GM18502 (cell line): ENCODE measurements around the gene CELSR1.
"Not testable (repeated sequence)": the region's sequence is repeated elsewhere in the genome, so short reads cannot be mapped to it uniquely, and the experiment has no call there.

Experiments used
- ATAC-seq: cut with Tn5 transposase; IDR thresholded peaks from one replicate; pipeline ENCODE4 v1.9.1; 2021; ENCODE audit warnings: mild to moderate bottlenecking; ENCODE audit not compliant: unreplicated experiment, poor library complexity

CELSR1 gene

DNA sequence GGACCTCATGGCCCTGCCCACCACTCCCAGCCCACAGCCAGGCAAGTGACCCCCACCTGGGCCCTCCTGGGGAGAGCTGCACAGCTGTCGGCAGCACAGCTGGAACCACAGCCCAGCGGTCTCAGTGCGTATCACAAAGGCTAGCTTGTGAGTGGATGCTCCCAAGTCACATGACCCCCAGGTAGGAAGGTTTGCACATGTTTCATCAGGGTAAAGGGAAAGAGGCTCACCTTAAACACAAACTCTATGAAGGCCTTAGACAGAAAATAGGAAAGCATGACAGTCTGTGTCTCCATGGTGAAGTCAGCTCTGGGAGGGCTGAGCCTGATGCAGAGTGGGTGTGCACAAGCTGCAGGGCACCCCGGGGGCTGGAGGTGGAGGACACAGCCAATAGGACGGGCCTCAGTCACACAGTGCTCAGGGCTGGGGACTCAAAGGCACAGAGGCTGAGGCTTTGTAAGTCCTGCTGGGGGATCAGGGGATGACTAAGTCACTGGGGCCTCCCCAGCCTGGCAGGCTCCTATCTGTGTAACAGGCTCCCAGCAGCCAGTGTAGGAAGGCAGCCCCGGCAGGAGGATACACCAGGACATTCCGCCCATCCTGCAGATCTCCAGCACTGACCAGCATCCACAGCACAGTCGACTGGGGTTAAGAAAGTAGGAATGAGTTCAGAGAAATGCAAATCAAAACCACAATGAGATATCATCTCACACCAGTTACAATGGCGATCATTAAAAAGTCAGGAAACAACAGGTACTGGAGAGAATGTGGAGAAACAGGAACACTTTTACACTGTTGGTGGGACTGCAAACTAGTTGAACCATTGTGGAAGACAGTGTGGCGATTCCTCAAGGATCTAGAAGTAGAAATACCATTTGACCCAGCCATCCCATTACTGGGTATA is 22.0 kb downstream of the CELSR1 start:
- no peak for ATAC-seq

DNA sequence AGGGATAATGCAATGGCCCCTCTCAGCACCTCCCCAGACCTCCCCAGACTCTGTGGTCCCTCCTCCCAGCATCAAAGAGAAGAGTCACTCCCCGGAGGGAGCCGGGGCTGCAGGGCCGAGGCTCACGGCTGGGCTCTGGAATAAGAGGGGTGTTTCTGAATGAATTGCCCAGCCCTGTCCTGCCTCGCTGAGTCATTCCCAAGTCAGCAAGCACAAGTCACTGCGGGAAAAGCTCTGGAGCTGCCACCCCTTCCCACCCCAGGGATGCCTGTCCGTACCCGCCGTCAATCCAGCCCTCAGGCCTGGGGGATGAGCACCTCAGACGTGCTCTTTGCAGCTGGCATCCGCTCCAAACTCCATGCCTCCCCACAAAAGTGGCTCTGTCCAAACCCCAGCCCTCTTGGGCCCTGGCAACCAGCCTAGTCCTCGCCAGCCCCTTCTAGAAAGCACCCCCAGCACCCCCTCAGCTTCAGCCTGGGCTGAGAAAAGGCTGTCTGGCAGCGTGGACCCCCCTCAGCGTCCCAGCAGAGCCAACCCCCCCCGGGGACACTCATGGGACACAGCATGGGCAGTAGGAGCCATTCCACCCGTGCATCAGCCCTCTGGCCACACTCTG is 22.7 kb downstream of the CELSR1 start:
- no peak for ATAC-seq

DNA sequence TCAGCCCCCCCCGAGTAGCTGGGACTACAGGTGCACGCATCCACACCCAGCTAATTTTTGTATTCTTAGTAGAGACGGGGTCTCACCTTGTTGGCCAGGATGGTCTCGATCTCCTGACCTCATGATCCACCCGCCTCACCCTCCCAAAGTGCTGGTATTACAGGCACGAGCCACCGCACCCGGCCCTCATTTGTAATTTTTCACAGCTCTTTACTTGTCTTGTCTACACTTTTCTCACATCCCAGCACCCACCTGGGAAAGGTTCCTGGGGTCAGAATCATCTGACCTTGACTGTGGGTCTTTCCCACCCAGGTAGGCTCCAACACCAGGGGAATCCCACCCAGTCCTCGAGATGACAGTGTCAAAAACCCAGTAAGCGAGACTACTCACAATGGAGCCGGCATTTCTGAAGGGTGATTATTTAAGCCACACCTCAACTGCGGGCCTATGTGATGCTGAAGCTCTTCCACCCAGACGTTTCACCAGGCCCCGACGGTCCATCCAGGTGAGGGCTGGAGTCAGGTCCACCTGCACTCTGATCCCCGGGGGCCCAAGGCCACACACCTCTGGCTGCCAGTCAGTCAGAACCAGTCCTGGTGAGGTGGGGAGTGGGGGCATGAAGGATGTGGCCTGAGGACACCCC is 23.4 kb downstream of the CELSR1 start:
- no peak for ATAC-seq

DNA sequence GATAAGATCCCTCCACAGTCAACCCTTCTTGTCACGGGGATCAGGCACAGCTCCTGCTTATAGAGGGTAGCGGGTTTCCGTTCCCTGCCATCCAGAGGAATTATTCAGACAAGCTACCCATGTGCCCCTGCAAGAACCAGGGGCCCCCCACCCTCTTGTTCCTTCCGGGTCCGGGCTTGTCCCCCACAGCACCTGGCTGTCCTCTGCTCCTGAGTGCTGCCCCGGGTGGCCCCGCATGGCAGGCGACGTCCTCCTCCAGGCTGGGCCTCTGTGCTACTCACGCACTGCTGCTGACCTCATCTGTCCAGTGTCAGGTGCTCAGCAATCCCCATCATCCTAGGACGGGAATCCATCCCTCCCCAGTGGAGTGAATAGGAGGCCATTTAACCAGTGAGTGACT is 24.7 kb downstream of the CELSR1 start:
- ATAC-seq: no peak

DNA sequence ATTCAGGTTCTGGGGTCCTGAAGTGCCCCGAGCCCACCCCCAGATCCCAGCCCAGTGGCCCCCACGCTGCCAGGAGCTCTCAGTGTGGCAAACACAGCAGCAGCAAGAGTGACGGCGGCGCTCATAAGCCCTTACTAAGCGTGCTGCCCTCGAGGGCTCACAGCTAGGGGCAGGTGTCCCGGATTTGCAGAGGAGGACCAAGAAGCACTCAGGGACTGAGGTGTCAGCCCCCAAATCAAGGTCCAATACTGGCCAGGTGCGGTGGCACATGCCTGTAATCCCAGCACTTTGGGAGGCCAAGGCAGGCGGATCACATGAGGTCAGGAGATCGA is 25.4 kb downstream of the CELSR1 start:
- no peak for ATAC-seq

DNA sequence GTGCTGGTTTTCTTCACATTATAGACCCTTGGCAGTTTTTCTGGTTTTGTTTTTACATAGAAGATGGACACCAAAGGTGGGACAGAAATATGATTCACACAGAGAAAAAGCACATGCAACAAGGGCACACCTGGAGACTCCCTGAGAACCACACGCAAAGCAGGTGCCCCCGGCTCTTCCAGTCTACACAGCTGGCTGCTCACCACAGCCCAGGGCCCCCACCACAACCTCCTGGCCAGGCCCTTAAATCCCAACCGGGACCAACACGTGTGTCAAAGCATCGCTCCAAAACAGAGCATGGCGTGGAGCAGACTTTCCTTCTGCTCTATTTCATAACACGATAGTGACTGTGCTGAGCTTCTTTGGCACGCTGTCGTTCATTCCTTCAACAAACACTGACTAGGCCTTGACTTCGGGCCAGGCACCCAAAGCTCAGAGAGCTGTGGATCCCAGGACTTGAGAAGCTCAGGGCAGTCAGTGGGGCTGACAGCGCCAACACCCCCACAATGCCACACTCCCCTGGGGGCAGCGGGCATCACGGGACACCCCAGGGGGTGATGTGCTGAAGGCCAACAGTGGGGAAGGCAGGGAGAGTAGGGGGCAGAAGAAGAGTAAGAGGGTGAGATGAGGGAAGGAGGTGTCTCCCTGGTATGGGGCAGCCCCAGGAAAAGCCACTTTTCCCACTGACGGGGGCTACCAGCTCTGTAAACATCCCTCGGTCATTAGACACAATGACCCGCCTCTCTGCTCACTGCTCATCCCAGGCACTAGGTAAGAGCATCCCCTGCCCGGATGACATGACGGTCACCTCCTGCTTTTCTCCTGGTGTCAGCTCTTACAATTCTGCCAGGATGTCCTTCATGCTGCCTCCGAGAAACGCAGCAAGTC is 26.0 kb downstream of the CELSR1 start:
- no peak for ATAC-seq

DNA sequence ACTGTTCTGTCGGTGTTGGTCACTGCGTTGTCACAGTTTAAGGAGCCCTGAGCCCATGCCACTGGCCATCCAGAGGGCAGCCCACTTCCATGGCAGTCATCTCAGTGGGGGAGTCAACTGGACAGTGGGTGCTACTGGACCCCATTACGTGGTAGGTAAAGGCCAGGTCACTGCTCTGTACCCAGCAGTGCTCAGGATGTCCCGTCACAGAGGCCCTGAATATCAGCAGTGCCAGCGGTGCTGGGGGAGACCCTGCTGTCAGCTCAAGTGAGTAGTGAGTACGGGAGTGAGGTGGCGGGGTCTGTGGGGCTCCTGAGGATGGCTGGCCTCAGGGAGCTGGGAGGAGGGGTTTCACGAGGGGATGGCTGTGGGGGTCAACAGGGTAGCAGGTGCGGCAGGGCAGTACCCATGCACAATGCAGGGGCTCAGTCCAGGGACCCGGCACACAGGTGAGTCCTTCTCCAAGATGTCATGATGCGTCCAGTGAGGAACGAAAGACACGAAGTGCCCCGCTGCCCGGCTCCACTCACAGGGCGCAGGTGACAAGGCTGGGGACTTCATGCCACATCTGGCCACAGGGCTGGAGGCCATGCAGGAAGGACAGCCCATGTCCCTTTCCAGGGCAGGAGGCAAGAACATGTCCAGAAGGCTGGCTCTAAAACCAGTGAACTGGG is 27.9 kb downstream of the CELSR1 start:
- no peak for ATAC-seq

DNA sequence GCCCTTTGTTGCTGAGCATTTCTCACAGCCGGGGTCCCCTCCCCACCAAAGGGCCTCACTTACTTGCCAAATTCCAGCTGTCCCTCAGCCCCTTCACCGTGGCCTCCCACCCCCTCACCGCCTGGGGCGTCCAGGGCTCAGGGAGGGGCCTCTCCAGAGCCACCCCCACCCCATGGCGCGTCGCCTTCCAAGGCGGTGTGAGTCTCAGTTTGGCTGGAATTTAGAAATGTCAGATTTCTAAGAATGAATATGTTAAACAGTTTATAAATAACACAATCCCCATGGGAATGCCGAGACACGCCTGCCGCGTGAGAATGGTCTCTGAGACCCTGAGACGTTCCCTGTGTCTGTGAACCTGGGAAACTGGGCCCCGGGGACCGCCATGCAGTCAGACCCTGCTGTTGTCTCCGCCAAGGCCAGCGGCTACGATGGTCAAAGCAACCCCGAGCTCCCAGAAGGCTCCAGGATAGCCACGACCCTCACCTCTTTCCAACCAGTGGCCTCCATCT is 28.9 kb downstream of the CELSR1 start:
- ATAC-seq: no peak

DNA sequence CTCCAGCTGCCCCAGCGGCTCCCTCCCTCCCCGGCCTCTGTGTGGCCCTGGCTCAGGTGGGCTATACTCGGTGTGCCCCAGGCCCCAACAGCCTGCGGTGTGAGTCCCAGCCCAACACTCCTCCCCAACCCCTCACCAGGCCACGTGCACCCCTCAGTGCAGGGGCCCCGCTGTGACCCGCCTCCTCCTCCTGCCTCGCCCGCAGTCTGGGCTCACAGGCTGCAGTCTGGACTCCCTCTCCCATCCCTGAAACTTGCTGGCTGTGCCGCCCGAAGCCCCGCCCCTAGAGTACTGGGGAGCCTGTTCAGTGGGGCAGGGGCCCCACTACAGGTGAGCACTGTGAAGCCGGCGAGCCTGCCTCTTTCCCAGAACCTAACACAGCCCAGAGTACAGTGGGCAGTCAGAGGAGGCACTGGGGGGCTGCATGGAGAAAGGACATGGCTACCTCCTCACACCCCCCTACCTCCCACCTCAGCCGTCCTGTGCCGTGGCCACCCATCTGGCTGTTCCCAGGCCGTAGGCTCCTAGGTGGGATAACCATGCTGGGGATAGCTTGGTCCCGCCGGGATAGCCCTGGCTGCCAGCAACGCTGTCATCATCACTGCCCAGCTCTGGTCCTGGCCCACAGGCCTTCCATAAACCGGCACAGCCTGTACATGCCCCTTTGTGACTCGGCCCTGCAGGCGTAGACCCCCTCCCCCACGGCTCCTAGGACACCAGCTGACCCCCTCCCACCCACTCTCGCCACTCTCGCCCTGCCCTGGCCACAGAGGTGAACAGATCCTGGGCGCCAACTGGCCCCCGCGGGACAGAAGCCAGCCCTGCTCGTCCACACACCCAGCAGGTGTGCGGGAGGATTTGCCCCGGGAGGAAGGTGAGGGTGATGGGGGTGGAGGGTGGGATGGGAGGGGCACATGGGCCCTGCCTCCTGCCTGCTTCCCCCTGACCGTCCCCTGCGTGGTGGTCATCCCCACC is 29.7 kb downstream of the CELSR1 start:
- ATAC-seq: no peak

DNA sequence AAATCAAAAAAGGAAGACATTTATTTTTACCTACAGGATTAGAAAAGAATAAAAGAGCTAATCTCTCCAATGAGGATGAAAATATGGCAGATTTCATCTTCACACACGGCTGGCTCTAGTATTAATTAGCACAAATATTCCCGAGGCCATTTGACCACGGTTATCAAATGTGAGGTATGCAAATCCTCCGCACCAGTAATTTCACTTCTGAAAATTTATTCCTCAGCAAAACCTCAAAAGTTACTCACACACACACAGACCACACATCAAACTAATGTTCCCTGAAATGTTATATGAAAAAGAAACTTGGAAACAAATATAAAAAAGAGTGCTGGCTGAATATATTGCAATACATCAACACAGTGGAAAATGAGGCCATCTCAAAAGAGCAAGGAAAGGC is 32.8 kb downstream of the CELSR1 start:
- ATAC-seq: no peak

DNA sequence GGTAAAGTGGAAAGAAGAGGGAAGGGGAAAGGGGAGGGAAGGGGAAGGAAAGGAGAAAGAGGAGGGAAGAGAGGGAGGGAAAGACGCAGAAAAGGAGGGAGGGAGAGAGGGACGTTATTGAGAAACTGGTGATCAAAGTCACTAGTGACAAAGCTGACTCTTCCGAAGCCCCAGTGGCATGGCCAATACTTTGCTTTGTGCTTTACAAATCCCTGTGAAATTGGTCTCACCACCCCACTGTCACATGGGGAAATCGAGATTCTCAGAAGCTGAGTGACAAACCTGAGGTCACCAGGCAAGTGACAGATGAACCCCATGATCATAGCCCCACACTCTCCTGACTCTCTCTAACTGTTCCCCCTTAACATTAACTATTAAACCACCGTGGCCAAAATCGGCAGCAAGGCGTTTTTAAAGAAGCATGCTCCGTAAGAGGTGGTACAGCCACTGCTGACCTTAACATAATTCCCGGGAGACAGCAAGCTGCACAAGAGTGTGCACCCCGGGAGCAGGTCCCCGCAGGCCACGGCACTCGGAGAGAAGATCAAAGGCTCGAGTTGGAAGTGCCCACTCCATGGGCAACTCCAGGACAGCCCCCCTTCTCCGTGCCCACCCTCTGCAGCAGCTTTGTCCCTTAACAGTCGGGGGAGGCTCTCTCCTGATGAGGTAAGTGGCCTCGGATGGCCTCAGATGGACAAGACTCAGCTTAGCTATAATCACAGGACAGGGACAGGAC is 34.8 kb downstream of the CELSR1 start:
- no peak for ATAC-seq

DNA sequence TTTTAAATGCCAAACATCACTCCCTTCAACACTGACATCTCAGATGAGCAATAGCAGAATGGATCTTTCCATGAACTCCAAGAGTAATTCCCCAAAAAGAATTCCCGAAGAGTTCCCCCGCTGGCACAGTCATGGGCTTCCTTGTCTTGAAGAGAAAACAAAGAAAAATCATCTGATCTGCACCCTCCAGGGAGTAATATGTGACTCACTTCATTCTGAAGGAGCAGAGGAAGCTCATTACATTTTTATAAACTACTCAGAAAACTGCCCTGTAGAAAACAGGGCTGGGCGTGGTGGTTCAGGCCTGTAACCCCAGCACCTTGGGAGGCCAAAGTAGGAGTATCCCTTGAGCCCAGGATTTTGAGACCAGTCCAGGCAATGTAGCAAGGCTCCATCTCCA is 35.7 kb downstream of the CELSR1 start:
- ATAC-seq: no peak

DNA sequence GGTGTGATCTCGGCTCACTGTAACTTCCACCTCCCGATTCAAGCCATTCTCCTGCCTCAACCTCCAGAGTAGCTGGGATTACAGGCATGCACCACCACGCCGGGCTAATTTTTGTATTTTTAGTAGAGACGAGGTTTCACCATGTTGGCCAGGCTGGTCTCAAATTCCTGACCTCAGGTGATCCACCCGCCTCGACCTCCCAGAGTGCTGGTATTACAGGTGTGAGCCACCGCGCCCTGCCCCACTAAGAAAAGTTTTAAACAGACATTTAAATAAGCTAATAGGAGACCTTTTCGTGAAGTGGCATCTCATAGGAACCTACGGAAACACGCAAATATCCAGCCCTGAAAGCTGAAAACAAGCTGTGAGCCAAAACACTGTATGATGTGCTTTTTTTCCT is 36.2 kb downstream of the CELSR1 start:
- not testable (repeated sequence) for ATAC-seq

DNA sequence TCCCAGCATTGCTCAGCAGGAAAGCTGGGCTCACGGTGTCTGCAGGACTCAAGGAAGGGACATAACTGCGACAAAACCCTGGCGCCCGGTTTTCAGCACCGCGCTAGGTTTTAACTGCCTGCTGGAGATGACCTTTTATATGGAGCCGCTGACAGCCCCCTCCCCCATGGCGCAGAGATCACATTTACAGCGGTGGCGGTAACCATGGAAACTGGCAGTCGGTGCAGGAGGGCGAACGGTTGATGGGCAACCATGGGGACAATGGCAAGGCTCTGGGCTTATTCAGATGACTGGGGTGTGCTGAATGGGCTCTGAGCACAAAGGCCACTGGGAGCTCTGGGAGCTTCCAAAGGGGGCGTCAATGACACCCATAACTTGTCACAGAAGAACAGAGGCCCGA is 37.2 kb downstream of the CELSR1 start:
- ATAC-seq: no peak

DNA sequence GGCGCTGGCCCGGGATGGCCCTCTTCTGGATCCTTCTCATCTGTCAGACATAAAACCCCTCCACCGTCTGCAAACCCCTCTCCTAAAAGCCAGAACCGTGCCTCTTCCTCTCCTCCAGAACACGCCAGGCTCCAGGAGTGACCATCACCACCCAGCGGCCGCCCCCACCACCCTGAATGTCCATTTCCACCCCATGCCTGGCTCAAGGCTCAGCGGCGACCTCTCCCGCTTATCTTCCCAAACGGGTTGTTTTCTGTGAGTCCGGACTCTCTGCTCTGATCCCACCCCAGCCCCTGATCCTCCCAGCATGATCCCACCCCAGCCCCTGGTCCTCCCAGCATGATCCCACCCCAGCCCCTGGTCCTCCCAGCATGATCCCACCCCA is 37.6 kb downstream of the CELSR1 start:
- no peak for ATAC-seq

DNA sequence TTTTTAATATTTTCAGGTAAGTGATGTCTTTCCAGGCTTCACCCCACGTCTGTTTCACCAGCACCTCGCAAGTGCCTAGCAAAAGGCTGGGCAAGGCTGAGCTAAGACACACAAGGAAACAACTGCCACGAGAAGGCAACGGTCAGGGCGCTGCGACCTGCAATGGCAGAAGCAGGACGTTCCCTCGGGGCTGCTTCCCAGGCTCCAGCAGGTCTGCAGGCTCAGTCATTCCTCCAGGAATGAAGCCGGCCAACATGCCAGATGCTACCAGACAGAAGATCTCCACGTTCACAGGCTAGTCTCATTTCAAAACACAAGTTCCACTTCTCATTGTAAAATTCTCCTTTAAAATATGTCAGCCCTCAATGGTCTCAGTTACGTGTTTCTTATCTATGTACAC is 45.5 kb downstream of the CELSR1 start:
- ATAC-seq: no peak

DNA sequence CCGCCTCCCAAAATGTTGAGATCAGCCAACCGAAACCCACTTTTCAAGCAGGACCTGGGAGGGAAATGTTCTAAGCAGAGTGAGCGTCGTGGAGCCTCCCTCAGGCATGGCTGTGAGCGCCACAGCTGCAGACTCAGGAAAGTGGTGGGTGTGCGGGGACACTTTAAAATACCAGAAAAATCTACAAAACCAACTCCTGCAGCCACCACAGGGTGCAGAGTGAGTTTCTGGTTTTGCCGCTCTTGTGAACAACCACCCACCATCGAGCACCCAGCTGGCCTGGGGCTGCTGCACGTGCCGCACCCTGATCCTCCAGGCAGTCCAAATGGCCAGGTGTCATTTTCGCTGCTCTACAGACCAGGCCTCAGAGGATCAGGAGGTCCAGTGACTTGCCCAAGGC is 46.9 kb downstream of the CELSR1 start:
- ATAC-seq: no peak
